ENCODE measurements around the gene EIF3M.
"Not testable (repeated sequence)": the region's sequence is repeated elsewhere in the genome, so short reads cannot be mapped to it uniquely, and the experiment has no call there.

The EIF3M gene

DNA sequence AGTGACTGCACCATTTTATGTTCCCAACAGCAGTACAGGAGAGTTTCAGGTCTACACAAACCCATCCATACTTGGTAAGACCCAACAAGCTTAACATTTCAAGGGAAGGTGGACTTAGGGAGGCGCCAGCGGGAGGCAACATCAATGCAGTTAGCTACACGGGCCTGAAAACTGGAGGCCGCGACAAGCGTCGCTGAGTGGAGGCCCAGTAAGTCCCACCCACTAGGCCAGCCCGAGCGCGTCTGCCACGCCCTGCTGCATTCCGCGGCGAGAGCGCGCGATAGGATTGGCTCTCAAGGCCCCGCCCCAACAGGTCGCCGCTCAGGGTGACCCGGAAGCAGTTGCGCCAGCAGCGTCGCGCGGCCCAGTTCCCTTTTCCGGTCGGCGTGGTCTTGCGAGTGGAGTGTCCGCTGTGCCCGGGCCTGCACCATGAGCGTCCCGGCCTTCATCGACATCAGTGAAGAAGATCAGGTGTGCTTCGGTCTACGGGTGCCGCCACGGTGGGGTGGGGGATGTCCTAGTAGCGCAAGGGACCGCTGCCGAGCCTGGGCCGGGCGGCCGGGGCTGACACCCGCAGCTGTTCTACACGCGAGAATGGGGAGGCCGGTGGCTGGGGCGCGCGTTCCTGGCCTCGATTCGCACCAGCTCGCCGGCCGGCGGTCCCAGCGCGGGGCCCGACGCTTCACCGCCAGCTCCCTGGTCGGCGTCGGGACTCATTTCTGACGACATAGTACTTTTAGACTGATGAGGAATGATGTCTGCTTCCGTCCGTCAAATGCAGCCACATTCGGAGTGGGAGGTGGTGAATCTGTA, at the start of gene EIF3M:
Gene EIF3M (plus strand): TSS at position 373 of the 813 bp plus-strand sequence. CDS start 57 bp downstream, at position 430.
- peak; percentile 97 for DNase-seq

DNA sequence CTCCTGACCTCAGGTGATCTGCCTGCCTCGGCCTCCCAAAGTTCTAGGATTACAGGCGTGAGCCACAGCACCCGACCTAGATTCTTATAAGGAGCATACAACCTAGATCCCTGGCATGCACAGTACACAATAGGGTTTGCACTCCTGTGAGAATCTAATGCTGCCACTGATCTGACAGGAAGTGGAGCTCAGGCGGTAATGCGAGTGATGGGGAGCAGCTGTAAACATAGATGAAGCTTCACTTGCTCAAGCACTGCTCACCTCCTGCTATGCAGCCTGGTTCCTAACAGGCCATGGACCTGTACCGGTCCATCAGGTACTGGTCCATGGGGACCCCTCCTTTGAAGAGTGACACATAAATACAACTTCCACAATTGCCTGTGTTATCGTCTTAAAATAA, 44.8 kb upstream of the EIF3M start:
- DNase-seq = no peak

DNA sequence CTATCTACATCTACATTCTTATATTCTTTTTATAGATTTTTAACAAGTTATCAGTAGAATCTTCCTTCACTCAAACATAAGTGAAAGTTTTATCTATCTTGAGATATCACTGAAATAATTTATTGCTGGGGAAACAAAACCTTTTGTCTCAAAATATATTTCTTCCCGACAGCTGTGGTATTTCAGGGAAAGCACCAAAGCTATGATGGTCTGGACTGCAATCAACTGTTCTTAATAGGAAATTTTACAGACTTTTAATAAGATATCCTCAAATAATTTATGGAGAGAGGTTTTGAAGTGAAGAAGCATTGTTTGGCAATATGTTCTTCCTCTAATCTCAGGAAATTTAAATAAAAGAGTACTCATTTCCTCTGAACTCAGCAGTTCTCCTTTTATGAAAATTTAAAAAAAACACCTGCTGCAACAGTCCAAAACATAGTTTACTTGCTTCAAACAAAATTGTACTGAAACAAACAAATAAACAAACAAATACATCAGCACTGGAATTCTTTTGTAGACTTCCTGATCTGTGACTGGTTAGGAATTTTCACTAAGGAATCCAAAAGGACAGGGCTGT, 33.9 kb upstream of the EIF3M start:
- no peak for DNase-seq

DNA sequence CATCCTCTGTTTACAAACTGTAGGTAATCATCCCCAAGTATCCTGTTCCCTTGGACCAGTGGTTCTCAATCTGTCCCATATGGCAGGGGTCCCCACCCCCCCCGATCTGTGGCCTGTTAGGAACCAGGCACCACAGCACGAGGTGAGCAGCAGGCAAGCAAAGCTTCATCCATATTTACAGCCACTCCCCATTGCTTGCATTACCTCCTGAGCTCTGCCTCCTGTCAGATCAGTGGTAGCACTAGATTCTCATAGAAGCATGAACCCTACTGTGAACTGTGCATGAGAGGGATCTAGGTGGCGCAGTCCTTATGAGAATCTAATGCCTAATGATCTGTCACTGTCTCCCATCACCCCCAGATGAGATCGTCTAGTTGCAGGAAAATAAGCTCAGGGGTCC, 33.4 kb upstream of the EIF3M start:
- no peak for DNase-seq

DNA sequence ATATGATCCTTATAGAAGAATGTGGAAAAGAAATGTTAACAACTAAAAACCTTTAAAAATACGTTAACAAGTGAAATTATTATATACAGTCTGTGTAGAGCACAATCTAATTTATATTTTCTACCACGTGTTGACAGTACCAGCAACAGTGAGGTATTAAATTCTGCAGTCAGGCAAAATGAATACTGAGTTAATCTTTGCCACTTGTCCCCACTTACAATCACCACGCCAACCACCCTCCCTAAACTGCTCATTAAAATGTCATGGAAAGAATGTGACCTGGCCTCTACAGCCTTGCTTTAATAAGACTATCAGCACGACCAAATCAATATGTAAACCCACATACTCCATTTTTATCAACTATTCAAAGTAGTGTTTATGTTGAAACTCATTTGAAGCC, 28.5 kb upstream of the EIF3M start:
- no peak for DNase-seq

DNA sequence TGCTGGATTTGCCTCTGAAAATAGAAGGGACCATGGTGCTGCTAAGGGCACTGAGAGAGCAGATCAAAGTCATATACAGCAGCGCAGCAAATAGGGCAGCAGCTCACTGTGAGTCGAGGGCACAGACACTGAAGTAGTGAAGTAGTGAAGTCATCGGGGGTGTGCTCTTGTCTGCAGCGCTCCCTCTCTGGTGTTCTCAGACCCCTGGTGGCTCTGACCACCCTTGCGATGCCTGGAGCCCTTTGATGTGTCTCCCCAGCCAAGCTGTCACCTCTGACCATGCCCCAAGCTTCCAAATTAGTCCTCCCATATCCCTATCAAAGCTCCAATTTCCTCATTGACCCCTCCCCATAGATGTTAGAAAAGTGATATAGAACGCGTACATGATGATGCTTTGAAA, 27.7 kb upstream of the EIF3M start:
- no peak for DNase-seq

DNA sequence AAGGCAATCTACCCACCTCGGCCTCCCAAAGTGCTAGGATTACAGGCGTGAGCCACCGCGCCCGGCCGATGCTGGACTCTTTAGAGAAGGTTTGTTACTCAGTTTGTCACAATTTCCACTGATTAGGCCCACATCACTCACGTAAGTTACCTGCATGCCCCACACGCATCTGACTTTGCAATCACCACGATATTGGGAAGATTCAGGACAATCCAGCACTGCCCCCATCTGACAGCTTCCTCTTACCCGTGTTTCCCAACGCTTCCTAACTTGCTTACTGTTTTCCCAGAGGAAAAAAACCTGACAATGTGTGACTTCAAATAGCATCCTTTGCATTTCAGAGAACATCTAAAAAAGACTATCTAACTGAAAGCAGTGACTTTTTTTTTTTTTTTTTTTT, 21.8 kb upstream of the EIF3M start:
- DNase-seq = no peak

DNA sequence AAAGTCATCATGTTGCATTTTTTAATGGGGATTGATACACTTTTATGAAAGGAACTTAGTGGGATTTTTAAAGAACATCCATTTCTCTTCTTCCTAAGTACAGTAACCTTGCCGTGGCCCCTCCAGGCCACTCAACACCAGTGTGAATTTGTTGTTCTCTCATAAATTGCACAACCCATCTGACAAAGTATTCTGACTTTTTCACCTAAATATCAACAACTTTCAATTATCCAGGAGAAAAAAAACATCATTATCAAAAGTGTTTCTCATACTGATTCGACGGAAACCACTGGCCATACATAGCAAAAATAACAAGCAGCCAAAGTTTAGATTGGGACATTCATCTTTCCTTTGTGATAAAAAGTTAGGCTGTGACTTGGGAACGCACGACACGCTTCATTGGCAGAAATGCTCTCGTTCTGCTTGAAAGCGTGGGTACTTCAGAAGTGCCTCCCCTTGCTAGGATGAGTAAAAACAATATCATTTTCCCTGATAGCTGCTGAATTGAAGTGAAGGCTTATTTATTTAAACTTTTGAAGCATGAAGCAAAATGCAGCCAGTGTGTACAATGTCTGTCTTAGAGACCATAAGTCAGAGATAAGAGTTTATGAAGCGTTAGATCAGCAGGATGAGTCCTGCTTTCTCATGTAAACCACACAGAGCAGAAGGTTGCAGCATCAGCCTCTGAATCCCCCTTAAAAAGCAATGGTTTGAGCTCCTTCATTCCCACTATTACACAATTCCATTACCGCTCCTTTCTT, 20.6 kb upstream of the EIF3M start:
- no peak for DNase-seq

DNA sequence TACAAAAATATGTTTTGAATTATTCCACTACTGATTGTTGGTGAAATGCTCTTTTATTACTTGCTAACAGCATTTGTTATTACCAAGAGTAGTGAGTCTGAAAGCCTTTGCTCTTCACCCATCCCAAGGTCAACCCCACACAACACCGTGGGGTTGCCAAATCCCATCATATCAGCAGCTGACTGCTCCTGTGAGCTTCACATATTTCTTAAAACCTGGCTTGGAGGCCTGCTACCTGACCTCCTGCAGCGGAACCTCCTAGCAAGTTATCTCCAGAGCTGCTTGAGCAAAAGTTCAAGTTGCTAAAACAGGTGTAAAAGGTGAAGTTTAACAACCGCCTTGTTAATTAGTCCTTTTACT, 20.1 kb upstream of the EIF3M start:
- DNase-seq = no peak

DNA sequence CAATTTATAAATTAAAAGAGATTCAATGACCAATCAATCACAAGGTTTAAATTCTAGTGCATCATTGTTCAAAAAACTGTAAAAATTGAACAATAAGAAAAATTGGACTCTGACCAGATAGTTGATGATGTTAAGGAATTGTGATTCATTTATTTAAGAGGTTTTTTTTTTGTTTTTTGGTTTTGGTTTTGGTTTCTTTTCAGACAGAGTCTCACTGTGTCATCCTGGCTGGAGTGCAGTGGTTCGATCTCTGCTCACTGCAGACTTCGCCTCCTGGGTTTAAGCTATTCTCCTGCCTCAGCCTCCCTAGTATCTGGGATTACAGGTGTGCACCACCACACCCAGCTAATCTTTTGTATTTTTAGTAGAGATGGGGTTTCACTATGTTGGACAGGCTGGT, 17.1 kb upstream of the EIF3M start:
- DNase-seq = no peak

DNA sequence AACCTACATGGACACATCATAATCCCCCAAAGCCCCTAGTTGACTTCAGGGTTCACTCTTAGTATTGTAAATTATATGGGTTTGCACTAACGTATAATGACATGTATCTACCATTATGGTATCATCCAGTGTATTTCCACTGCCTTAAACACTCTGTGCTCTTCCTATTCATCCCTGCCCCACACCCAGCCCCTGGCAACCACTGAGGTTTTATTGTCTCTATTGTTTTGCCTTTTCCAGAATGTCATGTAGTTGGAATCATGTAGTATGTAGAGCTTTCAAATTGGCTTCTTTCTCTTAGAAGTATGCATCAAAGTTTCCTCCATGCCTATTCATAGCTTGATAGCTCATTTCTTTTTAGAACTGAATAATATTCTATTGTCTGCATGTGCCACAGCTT, 16.5 kb upstream of the EIF3M start:
- no peak for DNase-seq

DNA sequence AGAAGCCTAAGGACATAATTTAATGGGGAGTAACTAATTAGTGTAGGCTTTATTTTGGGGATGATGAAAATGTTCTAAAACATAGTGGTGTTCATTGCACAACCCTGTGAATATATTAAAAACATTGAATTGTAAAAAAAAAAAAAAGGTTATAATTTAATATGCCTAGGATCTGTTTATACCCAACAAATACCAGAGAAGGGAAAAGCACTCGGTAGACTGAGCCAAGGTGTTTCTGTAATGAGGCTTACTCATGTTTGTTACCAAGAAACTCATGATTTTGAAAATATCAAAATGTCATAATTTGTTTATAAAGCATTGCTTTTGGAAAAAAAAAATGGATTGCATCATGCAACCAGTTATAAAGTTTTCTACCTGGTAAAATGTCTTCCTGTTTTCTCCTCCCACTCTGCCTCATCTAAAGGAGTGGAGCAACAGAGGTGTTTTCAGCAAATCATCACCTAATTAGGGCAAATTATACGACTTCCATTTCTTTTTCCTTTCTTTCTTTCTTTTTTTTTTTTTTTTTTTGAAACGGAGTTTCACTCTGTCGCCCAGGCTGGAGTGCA, 14.2 kb upstream of the EIF3M start:
- DNase-seq = no peak

DNA sequence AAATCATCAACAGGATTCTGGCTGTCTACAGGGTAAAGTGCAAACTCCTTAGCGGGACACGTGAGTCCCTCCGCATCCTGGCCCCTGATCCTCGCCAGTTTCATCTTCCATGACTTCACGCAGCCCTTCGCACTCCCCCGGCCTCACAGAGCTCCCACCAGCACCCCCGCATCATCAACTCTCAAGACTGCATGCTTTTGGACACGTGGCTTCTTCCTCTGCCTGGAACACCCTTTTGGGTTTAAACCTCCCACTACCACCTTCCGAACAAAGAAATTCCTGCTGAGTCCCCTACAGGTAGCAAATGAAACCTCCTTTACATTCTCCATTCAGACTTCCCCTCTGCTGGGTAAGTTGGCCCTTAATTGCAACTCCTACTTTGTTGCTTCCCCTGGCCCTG, 12.6 kb upstream of the EIF3M start:
- no peak for DNase-seq

DNA sequence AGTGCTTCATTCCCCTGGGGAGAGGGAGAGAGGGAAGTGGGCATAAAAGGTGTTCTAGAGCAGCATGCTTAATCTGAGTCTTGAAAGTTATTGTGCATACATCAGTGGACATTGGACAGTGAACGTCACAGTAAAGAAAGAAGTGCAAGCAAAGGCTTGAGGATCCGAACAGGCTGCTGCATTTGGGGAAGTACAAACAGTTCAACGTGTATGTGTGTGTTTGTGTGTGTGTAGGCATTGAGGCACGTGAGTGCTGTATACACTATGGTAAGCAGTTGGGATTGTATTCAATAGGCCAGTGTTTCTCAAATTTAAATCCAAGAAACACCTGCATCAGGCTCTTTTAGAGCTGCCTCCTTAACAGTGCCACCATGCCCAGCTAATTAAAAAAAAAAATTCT, 10.4 kb upstream of the EIF3M start:
- DNase-seq = no peak

DNA sequence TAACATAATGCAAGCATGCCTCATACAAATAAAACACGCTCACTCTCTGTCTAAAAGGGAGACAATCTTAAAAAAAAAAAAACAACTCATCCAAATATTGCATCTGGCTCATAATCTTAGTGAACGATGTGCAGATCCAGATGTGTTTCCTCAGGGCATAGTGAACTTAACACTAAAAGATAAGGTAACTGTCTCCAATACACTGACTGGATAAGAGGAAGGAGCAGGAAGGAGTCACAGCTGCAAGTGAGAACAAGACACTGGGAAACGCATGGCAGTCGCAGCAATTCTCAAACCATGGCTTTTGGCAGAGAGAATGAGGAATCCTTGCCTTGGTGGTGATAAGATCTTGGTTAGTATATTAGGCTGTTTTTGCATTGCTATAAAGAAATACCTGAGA, 9.2 kb upstream of the EIF3M start:
- DNase-seq = no peak

DNA sequence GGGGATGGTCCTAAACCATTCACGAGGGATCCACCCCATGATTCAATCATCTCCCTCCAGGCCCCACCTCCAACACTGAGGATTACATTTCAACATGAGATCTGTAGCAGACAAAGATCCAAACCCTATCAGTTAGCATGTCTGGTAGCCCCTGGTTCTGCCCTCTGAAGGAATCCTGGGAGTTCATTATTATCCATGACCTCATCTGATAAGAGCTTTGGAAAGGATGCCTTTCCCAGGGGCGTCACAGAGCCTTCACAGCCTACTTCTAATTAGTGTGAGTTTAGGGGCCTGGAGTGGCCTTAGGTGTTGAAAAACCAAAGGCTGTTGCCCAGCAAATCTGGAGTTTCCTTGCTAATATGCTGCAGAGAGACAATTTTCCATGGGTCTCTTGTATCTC, 8.6 kb upstream of the EIF3M start:
- no peak for DNase-seq

DNA sequence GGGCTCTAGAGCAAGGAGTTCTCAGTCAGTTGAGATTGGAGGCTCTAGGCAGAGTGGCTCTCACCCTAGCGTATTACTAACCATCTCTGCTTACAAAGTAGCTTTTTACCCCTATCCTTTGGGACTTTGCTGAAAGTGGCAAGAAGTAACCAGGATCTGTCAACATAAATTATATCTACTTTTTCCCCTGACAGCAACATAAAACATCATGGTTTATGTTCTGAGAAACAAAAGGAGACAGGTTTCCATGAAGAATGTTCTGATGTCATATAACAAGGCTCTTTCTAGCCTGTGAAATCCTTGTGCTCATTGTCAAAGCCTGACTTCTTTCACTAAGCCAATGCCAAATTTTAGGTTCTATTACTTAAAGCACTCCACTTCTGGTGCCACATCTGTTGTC, 7.2 kb upstream of the EIF3M start:
- DNase-seq = no peak

DNA sequence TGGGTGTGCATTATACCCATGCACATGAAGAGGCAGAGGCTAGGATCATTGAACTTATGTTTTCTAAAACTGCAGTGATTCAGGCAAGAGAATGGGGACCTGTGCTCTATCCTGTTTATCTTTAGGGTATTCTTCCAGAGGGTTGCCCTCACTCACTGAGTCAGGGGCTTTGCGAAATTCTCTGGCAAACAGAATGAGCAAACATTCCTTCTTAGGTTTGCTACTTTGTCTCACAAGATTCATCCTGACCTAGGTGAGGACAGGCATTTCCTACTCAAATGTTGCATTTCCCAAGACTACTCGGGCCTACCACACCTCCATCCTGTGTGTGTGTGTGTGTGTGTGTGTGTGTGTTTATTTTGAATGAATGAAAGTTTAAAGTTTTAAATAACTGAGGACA, 2.7 kb upstream of the EIF3M start:
- DNase-seq = no peak

DNA sequence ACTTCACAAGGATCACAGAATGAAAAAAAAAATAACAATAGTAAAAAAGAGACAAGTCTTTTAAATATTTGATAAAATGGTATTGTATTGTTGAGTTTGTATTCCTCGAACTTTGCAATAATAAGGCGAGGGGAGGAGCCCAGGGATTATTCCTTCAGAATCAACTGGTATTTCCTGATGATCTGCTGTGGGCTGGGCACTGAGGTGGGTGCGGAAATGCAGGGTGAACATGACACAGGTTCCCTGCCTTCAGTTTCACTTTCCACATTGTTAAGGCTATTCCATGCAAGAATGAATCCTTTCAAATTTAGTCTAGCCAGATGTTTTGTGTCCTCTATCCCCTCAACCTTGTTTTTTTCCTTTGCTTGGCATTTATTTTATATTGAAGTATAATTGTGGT, 2.1 kb upstream of the EIF3M start:
- no peak for DNase-seq

DNA sequence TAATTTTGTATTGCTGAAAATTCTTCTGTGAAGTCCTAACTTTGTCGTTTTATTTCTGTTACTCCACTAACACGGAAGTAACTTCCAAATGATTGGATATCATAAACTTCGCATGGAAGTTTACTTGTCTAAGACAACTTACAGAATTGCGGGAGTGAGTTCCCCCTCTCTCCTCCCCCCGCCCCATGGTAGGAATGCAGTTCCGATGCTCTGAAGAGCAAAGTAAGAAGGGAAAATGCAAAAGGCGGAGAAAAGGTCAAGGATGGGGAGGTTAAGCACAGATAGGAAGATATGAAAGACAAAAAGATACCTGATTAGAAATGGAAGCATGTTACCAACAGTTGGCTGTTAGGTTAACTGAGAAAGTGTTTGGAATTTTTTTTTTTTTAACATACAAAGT, 1.3 kb downstream of the EIF3M start:
- DNase-seq = no peak

DNA sequence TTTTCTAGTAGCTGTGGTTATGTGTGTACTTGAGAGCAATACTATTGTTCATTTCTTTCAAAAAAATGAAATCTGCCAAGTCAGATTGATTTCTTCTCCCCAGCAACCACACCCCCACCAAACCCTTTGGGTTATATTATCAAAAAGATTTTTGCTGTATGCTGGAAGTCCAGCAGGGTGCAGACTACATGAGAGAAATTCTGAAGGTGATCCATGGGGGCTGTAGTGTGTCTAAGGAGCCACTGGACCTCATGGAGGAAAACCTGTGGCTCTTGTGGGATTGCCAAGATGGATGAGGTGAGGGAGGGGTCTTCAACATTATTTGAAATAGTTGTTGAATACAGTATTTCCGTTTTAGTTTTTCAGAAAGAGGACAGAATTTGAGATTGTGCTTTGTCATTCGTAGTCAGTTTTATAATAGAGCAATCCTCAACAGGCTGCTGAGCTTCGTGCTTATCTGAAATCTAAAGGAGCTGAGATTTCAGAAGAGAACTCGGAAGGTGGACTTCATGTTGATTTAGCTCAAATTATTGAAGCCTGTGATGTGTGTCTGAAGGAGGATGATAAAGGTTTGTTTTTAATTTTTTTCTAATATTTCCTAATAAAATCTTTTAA, 3.1 kb downstream of the EIF3M start:
- peak; percentile 36 for DNase-seq

DNA sequence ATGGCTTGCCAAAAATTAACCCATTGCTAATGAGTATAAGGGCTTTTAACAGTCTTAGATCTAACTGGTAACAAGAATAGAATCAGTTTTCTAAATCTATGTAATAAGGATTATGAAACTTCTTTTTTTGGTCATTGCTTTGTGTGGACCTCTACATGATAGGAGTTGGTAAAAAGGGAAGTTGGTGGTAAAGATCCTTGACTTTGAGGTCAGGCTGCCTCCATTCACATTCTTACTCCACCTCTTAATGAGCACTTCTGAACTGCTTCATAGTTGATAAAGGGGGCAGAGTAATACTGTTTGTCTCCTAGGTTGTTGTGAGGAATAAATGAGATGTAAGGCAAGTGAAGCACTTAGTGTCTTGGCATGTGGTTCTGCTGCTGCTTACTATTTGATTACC, 10.6 kb downstream of the EIF3M start:
- DNase-seq = no peak

DNA sequence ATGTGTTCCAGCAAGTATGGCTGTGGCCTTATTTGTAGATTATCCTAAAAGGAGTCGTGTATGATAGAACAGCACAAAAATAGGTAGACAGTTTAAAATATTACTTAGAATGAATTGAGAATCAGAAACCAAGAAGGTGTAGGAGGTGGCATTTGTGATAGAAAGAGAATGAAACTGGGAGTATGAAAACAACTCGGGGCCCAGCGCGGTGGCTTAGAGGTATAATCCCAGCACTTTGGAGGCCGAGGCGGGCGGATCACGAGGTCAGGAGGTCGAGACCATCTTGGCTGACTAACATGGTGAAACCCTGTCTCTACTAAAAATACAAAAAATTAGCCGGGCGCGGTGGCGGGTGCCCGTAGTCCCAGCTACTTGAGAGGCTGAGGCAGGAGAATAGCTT, 12.5 kb downstream of the EIF3M start:
- DNase-seq = not testable (repeated sequence)

DNA sequence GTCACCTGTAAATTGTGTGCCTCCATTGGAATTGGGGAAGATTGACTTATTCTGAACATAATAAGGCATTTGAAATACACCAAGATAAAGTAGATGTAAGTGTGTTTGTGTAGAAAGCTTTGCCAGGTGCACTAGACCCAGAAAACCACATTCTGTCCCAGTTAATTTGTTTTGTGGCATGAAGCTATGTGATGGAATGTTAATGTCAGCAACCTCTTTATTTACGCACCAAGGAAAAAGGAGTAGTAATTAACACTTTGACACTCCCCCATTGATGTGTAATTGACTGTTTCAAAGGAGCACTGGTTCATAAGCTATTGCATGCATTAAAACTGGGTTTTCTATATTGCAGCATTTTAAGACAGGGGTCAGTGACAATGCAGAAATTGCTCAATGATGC, 14.3 kb downstream of the EIF3M start:
- DNase-seq = no peak
